Neutrophil (primary cell): ENCODE data around the gene MCF2L.
"Not testable (repeated sequence)": the region's sequence is repeated elsewhere in the genome, so short reads cannot be mapped to it uniquely, and the experiment has no call there.

Source experiments
- H3K27ac ChIP-seq: fragments of 200-600 bp; sonication (generic); 2 replicates; pipeline ENCODE4 v1.5.1; 2016; ENCODE audit warnings: mild to moderate bottlenecking, moderate library complexity
- H3K27me3 ChIP-seq: fragments of 200-600 bp; sonication (generic); 2 replicates; pipeline ENCODE4 v1.6.0; 2016; ENCODE audit warnings: mild to moderate bottlenecking
- H3K36me3 ChIP-seq: fragments of 200-600 bp; sonication (generic); 2 replicates; pipeline ENCODE4 v1.5.1; 2017
- H3K4me1 ChIP-seq, 2 experiments: fragments of 200-600 bp in 1 of 2; sonication (generic) in 1 of 2; 1 replicate in 1 of 2; 2 replicates in 1 of 2; pipeline versions ENCODE4 v1.5.1 to v1.6.1; 2013 to 2016; ENCODE audit warnings: low read depth in 1 of 2, low read length in 1 of 2, mild to moderate bottlenecking in 1 of 2, moderate library complexity in 1 of 2; ENCODE audit not compliant: control insufficient read depth in 1 of 2, insufficient read depth in 1 of 2
- H3K4me3 ChIP-seq, 2 experiments: fragments of 200-600 bp in 1 of 2; sonication (generic) in 1 of 2; 1 replicate in 1 of 2; 2 replicates in 1 of 2; pipeline ENCODE4 v1.5.1; 2013 to 2016; ENCODE audit warnings: low read depth in 1 of 2, low read length in 1 of 2, mild to moderate bottlenecking in 1 of 2, moderate library complexity in 1 of 2
- H3K9me3 ChIP-seq: fragments of 200-600 bp; sonication (generic); 2 replicates; pipeline ENCODE4 v1.5.1; 2016
- CTCF ChIP-seq: fragments of 200-600 bp; sonication (generic); IDR thresholded peaks from 2 replicates; pipeline ENCODE4 v1.5.1; 2016; ENCODE audit warnings: antibody characterized with exemption

MCF2L gene

GRCh38 chr13:113057084-113057483, 88.1 kb downstream of the MCF2L start:
- Histone ChIP-seq H3K36me3 (no peaks in the 10 kb centered on the region), H3K27me3 (no peaks in the 10 kb centered on the region), H3K4me1 (no peaks in the 10 kb centered on the region), H3K4me3 (no peak overlapping the region), H3K27ac (no peak overlapping the region), H3K9me3 (no peaks in the 10 kb centered on the region)
- TF ChIP-seq CTCF, result no peak

GRCh38 chr13:113057559-113057958, 88.5 kb downstream of the MCF2L start:
- not testable (repeated sequence) for H3K27ac ChIP-seq, H3K4me3 ChIP-seq, H3K9me3 ChIP-seq, H3K36me3 ChIP-seq, H3K4me1 ChIP-seq, H3K27me3 ChIP-seq

- H3K4me1 ChIP-seq, result no peaks in the 10 kb centered on the region
- no peak overlapping the region for H3K4me3 ChIP-seq
- H3K9me3 ChIP-seq, result no peaks in the 10 kb centered on the region
- no peaks in the 10 kb centered on the region for H3K36me3 ChIP-seq
- H3K27me3 ChIP-seq, result no peaks in the 10 kb centered on the region
- TF ChIP-seq CTCF, result no peak
- H3K27ac ChIP-seq, result no peak overlapping the region
Observed at GRCh38 chr13:113058129-113058987, 89.3 kb downstream of the MCF2L start.

GRCh38 chr13:113058988-113059850, 90.2 kb downstream of the MCF2L start:
- Histone ChIP-seq H3K27ac (no peak overlapping the region), H3K27me3 (no peaks in the 10 kb centered on the region), H3K36me3 (no peaks in the 10 kb centered on the region), H3K9me3 (no peaks in the 10 kb centered on the region), H3K4me1 (no peaks in the 10 kb centered on the region), H3K4me3 (no peak overlapping the region)
- no peak for TF ChIP-seq CTCF

- no peaks in the 10 kb centered on the region for H3K36me3 ChIP-seq
- H3K27ac ChIP-seq, result no peak overlapping the region
- no peak for TF ChIP-seq CTCF
- H3K27me3 ChIP-seq, result no peaks in the 10 kb centered on the region
- no peaks in the 10 kb centered on the region for H3K4me1 ChIP-seq
- no peak overlapping the region for H3K4me3 ChIP-seq
- no peaks in the 10 kb centered on the region for H3K9me3 ChIP-seq
Observed at GRCh38 chr13:113059891-113060290, 90.9 kb downstream of the MCF2L start.
